Measurements from ENCODE around the gene SMC3. TPM values are rescaled to one million over a fixed set of nuclear protein-coding genes. Genes with fewer than 3 reads are reported as not detected.
A peak's percentile ranks its signal among the peaks of the same experiment; 100 is the strongest.

The SMC3 gene
- total RNA-seq, 1 donor from 2014 or later: 29.8 TPM

- intact Hi-C loops (cut with DNase I): loop anchor here (5.0 kb wide), 1 partner anchor 235 kb away; no protein-coding TSS in a partner anchor
These were observed 20.2 kb upstream of the SMC3 start for GRCh38 chr10:110547139-110547761.

DNA sequence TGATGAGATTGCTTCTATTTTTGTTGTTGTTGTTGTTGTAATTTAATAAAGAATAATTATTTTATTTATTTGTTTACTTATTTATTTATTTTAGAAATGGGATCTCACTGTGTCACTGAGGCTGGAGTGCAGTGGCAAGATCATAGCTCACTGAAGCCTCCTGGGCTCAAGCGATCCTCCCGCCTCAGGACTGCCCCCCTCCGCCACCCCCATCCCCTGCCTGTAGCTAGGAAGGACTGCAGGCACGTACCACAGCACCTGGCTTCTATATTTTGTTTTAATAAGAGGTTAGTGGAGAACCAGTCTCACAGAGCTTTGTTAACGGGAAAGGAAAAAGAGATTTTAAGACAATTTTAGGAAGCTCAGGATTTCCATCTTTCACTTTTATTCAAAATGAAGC is 19.5 kb upstream of the SMC3 start:
- Histone ChIP-seq H3K4me1 (peaks cover 16% of the 10 kb centered on the region), H3K9me3 (no peaks in the 10 kb centered on the region), H3K27me3 (no peaks in the 10 kb centered on the region), H3K36me3 (no peaks in the 10 kb centered on the region), H3K27ac (no peak overlapping the region), H3K4me3 (no peak overlapping the region)
- TF ChIP-seq, protein P1, sequence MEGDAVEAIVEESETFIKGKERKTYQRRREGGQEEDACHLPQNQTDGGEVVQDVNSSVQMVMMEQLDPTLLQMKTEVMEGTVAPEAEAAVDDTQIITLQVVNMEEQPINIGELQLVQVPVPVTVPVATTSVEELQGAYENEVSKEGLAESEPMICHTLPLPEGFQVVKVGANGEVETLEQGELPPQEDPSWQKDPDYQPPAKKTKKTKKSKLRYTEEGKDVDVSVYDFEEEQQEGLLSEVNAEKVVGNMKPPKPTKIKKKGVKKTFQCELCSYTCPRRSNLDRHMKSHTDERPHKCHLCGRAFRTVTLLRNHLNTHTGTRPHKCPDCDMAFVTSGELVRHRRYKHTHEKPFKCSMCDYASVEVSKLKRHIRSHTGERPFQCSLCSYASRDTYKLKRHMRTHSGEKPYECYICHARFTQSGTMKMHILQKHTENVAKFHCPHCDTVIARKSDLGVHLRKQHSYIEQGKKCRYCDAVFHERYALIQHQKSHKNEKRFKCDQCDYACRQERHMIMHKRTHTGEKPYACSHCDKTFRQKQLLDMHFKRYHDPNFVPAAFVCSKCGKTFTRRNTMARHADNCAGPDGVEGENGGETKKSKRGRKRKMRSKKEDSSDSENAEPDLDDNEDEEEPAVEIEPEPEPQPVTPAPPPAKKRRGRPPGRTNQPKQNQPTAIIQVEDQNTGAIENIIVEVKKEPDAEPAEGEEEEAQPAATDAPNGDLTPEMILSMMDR (IDR thresholded peaks at IDR 0.05): no peak
- DNase-seq (no peak), ATAC-seq (no peak)
- intact Hi-C loops (cut with DNase I): loop anchor here (5.0 kb wide), 1 partner anchor 236 kb away; no protein-coding TSS in a partner anchor

More at GRCh38 chr10:110547139-110547761, 20.2 kb upstream of the SMC3 start:
- H3K4me3 ChIP-seq: no peak overlapping the region
- H3K36me3 ChIP-seq: no peaks in the 10 kb centered on the region
- no peak overlapping the region for H3K27ac ChIP-seq
- TF ChIP-seq, protein P1 (IDR thresholded peaks at IDR 0.05): peak; percentile 86
- DNase-seq (no peak), ATAC-seq (peak; percentile 75)
- peaks cover 16% of the 10 kb centered on the region for H3K4me1 ChIP-seq
- no peaks in the 10 kb centered on the region for H3K9me3 ChIP-seq
- no peaks in the 10 kb centered on the region for H3K27me3 ChIP-seq

DNA sequence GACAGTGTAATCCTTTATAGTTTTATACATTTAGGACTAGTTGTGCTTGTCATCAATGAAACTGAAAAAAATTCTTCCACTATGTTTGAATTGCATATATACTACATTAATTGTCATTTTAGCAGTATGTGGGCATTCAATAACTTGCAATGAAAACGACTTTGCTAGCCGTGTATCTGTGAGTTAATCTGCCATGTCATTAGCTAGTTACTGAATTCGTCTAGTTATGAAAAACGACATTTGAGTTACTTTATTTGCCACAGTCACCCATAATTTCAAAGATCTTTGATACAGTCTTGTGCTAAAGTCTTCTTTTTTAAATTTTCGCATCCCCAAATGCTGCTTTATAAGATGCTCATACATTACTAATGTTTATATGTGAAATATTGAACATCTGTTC is 18.3 kb upstream of the SMC3 start:
- H3K27ac ChIP-seq: no peak overlapping the region
- H3K4me3 ChIP-seq: no peak overlapping the region
- DNase-seq: no peak
- H3K4me1 ChIP-seq: peaks cover 16% of the 10 kb centered on the region
- H3K36me3 ChIP-seq: no peaks in the 10 kb centered on the region
- H3K9me3 ChIP-seq: no peaks in the 10 kb centered on the region
- intact Hi-C loops (cut with DNase I): loop anchor here (5.0 kb wide), 1 partner anchor 237 kb away; no protein-coding TSS in a partner anchor
- TF ChIP-seq, protein P1 (IDR thresholded peaks at IDR 0.05): no peak
- ATAC-seq: no peak
- H3K27me3 ChIP-seq: no peaks in the 10 kb centered on the region

- ATAC-seq (no peak), DNase-seq (no peak)
- TF ChIP-seq, protein P1 (IDR thresholded peaks at IDR 0.05): no peak
- no peaks in the 10 kb centered on the region for H3K9me3 ChIP-seq
- H3K27me3 ChIP-seq: no peaks in the 10 kb centered on the region
- no peaks in the 10 kb centered on the region for H3K4me1 ChIP-seq
- intact Hi-C loops (cut with DNase I): no loop called here
- H3K36me3 ChIP-seq: no peaks in the 10 kb centered on the region
- H3K4me3 ChIP-seq: no peak overlapping the region
- H3K27ac ChIP-seq: no peak overlapping the region
These were observed 13.6 kb upstream of the SMC3 start for GRCh38 chr10:110553905-110554304.

GRCh38 chr10:110556296-110556695 is 11.2 kb upstream of the SMC3 start:
- TF ChIP-seq, protein P1 (IDR thresholded peaks at IDR 0.05): no peak
- no peak for DNase-seq
- ATAC-seq: no peak

More at GRCh38 chr10:110556296-110556695, 11.2 kb upstream of the SMC3 start:
- intact Hi-C loops (cut with DNase I): no loop called here
- Histone ChIP-seq H3K27me3 (no peaks in the 10 kb centered on the region), H3K4me1 (no peaks in the 10 kb centered on the region), H3K36me3 (no peaks in the 10 kb centered on the region), H3K9me3 (no peaks in the 10 kb centered on the region), H3K4me3 (no peak overlapping the region), H3K27ac (no peak overlapping the region)

All from upper lobe of right lung (tissue), 1 donor.